H1 (cell line): ENCODE data around the gene GUCA1A. TPM values are rescaled to one million over a fixed set of nuclear protein-coding genes. Genes with fewer than 3 reads are reported as not detected.
A peak's percentile ranks its signal among the peaks of the same experiment; 100 is the strongest.

ENCODE experiments used
- CTCF ChIA-PET: fragments of 300-600 bp; sonication (Branson Sonifier 250); formaldehyde crosslinking; loops from one replicate; lab custom pipeline; 2021; ENCODE audit not compliant: partially characterized antibody; lab: Charles Lee
- POLR2A ChIA-PET: fragments of 300-600 bp; sonication (Branson Sonifier 250); formaldehyde crosslinking; loops from one replicate; lab custom pipeline; 2021; ENCODE audit warnings: inconsistent platforms; ENCODE audit not compliant: partially characterized antibody; lab: Charles Lee
- DNase-seq, 2 experiments: peaks; one replicate each; pipeline versions ENCODE4 v3.0.0 to v3.0.0-alpha.2; 2010 to 2022; ENCODE audit warnings: low spot score in 2 of 2, low read depth in 1 of 2, mixed read lengths in 1 of 2
- FAIRE-seq: peaks from 2 replicates; lab custom pipeline; 2011; peaks lifted over from hg19 to GRCh38; lab: Jason Lieb, UNC
- H2AFZ ChIP-seq: 2 replicates; pipeline ENCODE4 v1.8.1; 2012; ENCODE audit warnings: low read length, inconsistent platforms
- H2AK5ac ChIP-seq: 2 replicates; pipeline ENCODE4 v1.6.1; 2013; ENCODE audit warnings: low read depth, low read length
- H2BK120ac ChIP-seq: replicated peaks from 2 replicates; pipeline ENCODE3; 2013; ENCODE audit warnings: low read depth, low read length, inconsistent platforms
- H2BK12ac ChIP-seq: 2 replicates; pipeline ENCODE4 v1.6.1; 2013; ENCODE audit warnings: low read depth, low read length
- H2BK15ac ChIP-seq: 2 replicates; pipeline ENCODE4 v1.6.1; 2013; ENCODE audit warnings: low read length
- H2BK20ac ChIP-seq: 2 replicates; pipeline ENCODE4 v1.6.1; 2013; ENCODE audit warnings: low read length
- H2BK5ac ChIP-seq: 2 replicates; pipeline ENCODE4 v1.6.1; 2013; ENCODE audit warnings: low read depth, low read length
- H3K14ac ChIP-seq: 2 replicates; pipeline ENCODE4 v1.6.1; 2013; ENCODE audit warnings: inconsistent platforms; ENCODE audit not compliant: insufficient read length
- H3K18ac ChIP-seq: 2 replicates; pipeline ENCODE4 v1.6.1; 2013; ENCODE audit warnings: low read length; ENCODE audit errors: extremely low read depth
- H3K23ac ChIP-seq: 2 replicates; pipeline ENCODE4 v1.6.1; 2013; ENCODE audit warnings: inconsistent platforms; ENCODE audit not compliant: insufficient read length
- H3K23me2 ChIP-seq: 2 replicates; pipeline ENCODE4 v1.6.1; 2013; ENCODE audit warnings: low read depth, low read length
- H3K27ac ChIP-seq: 2 replicates; pipeline ENCODE4 v1.6.1; 2011; ENCODE audit warnings: low read depth, low read length, inconsistent platforms
- H3K27me3 ChIP-seq, 4 experiments: replicated peaks in 1 of 4; 1 replicate in 1 of 4; 2 replicates in 3 of 4; pipeline versions ENCODE4 v1.6.1 to v1.8.1; 2011 to 2013; ENCODE audit warnings: low read length in 3 of 4, mild to moderate bottlenecking in 3 of 4, inconsistent platforms in 2 of 4, mixed read lengths in 2 of 4, moderate library complexity in 1 of 4; ENCODE audit not compliant: control insufficient read depth in 3 of 4, insufficient read depth in 3 of 4; ENCODE audit errors: extremely low read depth in 1 of 4
- H3K36me3 ChIP-seq, 4 experiments: 2 replicates each; pipeline versions ENCODE4 v1.6.1 to v1.8.1; 2011 to 2013; ENCODE audit warnings: mild to moderate bottlenecking in 4 of 4, low read length in 3 of 4, moderate library complexity in 2 of 4, control low read depth in 1 of 4, inconsistent platforms in 1 of 4; ENCODE audit not compliant: insufficient read depth in 4 of 4, control insufficient read depth in 2 of 4
- H3K4ac ChIP-seq: replicated peaks from 2 replicates; pipeline ENCODE3; 2013; ENCODE audit warnings: low read length, low read depth, mixed read lengths, inconsistent platforms; ENCODE audit not compliant: insufficient read length
- H3K4me1 ChIP-seq, 4 experiments: replicated peaks in 1 of 4; 1 replicate in 1 of 4; 2 replicates in 3 of 4; pipeline versions ENCODE4 v1.6.1 to v1.8.1; 2011 to 2013; ENCODE audit warnings: low read length in 3 of 4, inconsistent platforms in 2 of 4, mixed read lengths in 1 of 4; ENCODE audit not compliant: insufficient read depth in 4 of 4, control insufficient read depth in 3 of 4
- H3K4me2 ChIP-seq, 2 experiments: 2 replicates each; pipeline versions ENCODE4 v1.6.1 to v1.8.1; 2011 to 2013; ENCODE audit warnings: low read depth in 2 of 2, low read length in 2 of 2, control low read depth in 1 of 2, inconsistent platforms in 1 of 2, mild to moderate bottlenecking in 1 of 2; ENCODE audit not compliant: insufficient read depth in 1 of 2
- H3K4me3 ChIP-seq, 4 experiments: fragments of 200-600, 300-600 bp in 1 of 4; sonication (generic), shearing (Covaris generic), sonication (Bioruptor Twin) in 1 of 4; 2 replicates each; pipeline versions ENCODE4 v1.5.1 to v1.8.1; 2011 to 2016; ENCODE audit warnings: low read length in 4 of 4, low read depth in 3 of 4, control low read depth in 2 of 4, inconsistent platforms in 2 of 4, mild to moderate bottlenecking in 2 of 4, mixed read lengths in 1 of 4, moderate library complexity in 1 of 4; ENCODE audit not compliant: insufficient read depth in 2 of 4; ENCODE audit errors: extremely low read depth in 1 of 4
- H3K56ac ChIP-seq: replicated peaks from 2 replicates; pipeline ENCODE3; 2013; ENCODE audit warnings: low read depth, mild to moderate bottlenecking, mixed read lengths, low read length, inconsistent platforms; ENCODE audit not compliant: insufficient read length
- H3K79me1 ChIP-seq: 2 replicates; pipeline ENCODE4 v1.6.1; 2013; ENCODE audit warnings: low read depth, low read length, control low read depth
- H3K79me2 ChIP-seq, 2 experiments: 2 replicates each; pipeline versions ENCODE4 v1.6.1 to v1.8.1; 2012 to 2013; ENCODE audit warnings: low read length in 2 of 2, mild to moderate bottlenecking in 2 of 2, inconsistent platforms in 1 of 2; ENCODE audit not compliant: insufficient read depth in 2 of 2, control insufficient read depth in 1 of 2
- H3K9ac ChIP-seq, 4 experiments: replicated peaks in 1 of 4; 1 replicate in 1 of 4; 2 replicates in 3 of 4; pipeline versions ENCODE4 v1.6.1 to v1.8.1; 2011 to 2013; ENCODE audit warnings: low read depth in 3 of 4, low read length in 3 of 4, control low read depth in 2 of 4, mild to moderate bottlenecking in 2 of 4, moderate library complexity in 2 of 4, inconsistent platforms in 1 of 4; ENCODE audit errors: extremely low read depth in 1 of 4
- H3K9me3 ChIP-seq, 2 experiments: 2 replicates each; pipeline versions ENCODE4 v1.6.1 to v1.8.1; 2012 to 2013; ENCODE audit warnings: mild to moderate bottlenecking in 2 of 2, moderate library complexity in 2 of 2, control low read depth in 1 of 2, inconsistent platforms in 1 of 2, low read depth in 1 of 2, low read length in 1 of 2, mixed read lengths in 1 of 2; ENCODE audit not compliant: insufficient read depth in 2 of 2
- H4K20me1 ChIP-seq, 2 experiments: replicated peaks in 1 of 2; 2 replicates each; pipeline versions ENCODE3 to v1.8.1; 2011 to 2013; ENCODE audit warnings: inconsistent platforms in 2 of 2, low read length in 2 of 2, mild to moderate bottlenecking in 1 of 2; ENCODE audit not compliant: insufficient read depth in 2 of 2, control insufficient read depth in 1 of 2
- H4K5ac ChIP-seq: 2 replicates; pipeline ENCODE4 v1.6.1; 2013; ENCODE audit warnings: low read length, low read depth, mixed read lengths, inconsistent platforms; ENCODE audit not compliant: insufficient read length
- H4K8ac ChIP-seq: 2 replicates; pipeline ENCODE4 v1.8.0; 2013; ENCODE audit warnings: mild to moderate bottlenecking, moderate library complexity, low read length, inconsistent platforms; ENCODE audit not compliant: insufficient read depth; ENCODE audit errors: extremely low read depth
- H4K91ac ChIP-seq: replicated peaks from 2 replicates; pipeline ENCODE3; 2013; ENCODE audit warnings: low read length, mixed read lengths, inconsistent platforms; ENCODE audit not compliant: insufficient read length
- ASH2L ChIP-seq: fragments of 200-600, 300-600 bp; sonication (generic); IDR thresholded peaks from one replicate; pipeline ENCODE4 v1.7.1; 2017; ENCODE audit warnings: low read length
- CHD1 ChIP-seq: IDR thresholded peaks from 2 replicates; pipeline ENCODE4 v1.6.1; 2012; ENCODE audit warnings: low read depth, low read length, improper control_type of control experiment
- KDM1A ChIP-seq: fragments of 200-600, 300-600 bp; sonication (generic); IDR thresholded peaks from 2 replicates; pipeline ENCODE4 v1.7.1; 2016; ENCODE audit warnings: mild to moderate bottlenecking, low read length, borderline replicate concordance
- KDM5A ChIP-seq: fragments of 200-600 bp; IDR thresholded peaks from 2 replicates; pipeline ENCODE4 v1.7.1; 2012; ENCODE audit warnings: mild to moderate bottlenecking, low read length, inconsistent platforms, mixed read lengths
- RXRA ChIP-seq: IDR thresholded peaks from 2 replicates; pipeline ENCODE4 v1.6.1; 2011; ENCODE audit warnings: low read depth, mild to moderate bottlenecking, low read length, moderate library complexity; ENCODE audit not compliant: insufficient read depth
- SAP30 ChIP-seq: fragments of 300-600 bp; sonication (generic); IDR thresholded peaks from 2 replicates; pipeline ENCODE4 v1.7.1; 2012; ENCODE audit warnings: low read length, moderate library complexity, mild to moderate bottlenecking, inconsistent platforms; ENCODE audit not compliant: insufficient read depth, insufficient replicate concordance
- SIN3A ChIP-seq, 2 experiments: IDR thresholded peaks in 1 of 2; conservative IDR thresholded peaks in 1 of 2; 2 replicates each; pipeline ENCODE4 v1.6.1; 2011 to 2012; ENCODE audit warnings: low read length in 2 of 2, improper control_type of control experiment in 1 of 2, low read depth in 1 of 2, mild to moderate bottlenecking in 1 of 2
- SP1 ChIP-seq: IDR thresholded peaks from 2 replicates; pipeline ENCODE4 v1.6.1; 2011; ENCODE audit warnings: low read depth, low read length
- WGBS, 2 experiments: shearing (Covaris generic) in 1 of 2; methylation state at CpG; one replicate each; pipeline versions ENCODE4 v1.1.6 to v1.1.7; 2013 to 2015; ENCODE audit warnings: low lambda C conversion rate in 2 of 2, mixed read lengths in 2 of 2, inconsistent platforms in 1 of 2, low coverage in 1 of 2, missing lambda C conversion rate in 1 of 2; ENCODE audit not compliant: insufficient replicate concordance in 2 of 2, insufficient coverage in 1 of 2, insufficient read length in 1 of 2; ENCODE audit errors: extremely low coverage in 1 of 2, missing lambda C conversion rate in 1 of 2; 5-methylcytosine and 5-hydroxymethylcytosine counted together
- polyA plus RNA-seq, 7 experiments: library from polyadenylated mRNA; depleted of rRNA in 3 of 7; stranded (reverse) in 5 of 7; unstranded in 2 of 7; fragments of >200 nt in 5 of 7; fragments of 200-250 nt in 2 of 7; gene quantifications; 1 replicate in 5 of 7; 2 replicates in 1 of 7; 4 replicates in 1 of 7; pipeline versions ENCODE4 v1.2.1 to v1.2.3, GENCODE V29; 2011 to 2013; ENCODE audit warnings: missing spikeins in 2 of 7, mixed read lengths in 2 of 7
- total RNA-seq: library from RNA; stranded (reverse); fragmentation: NEBNext Ultra II Directional; extraction: Animal tissue kit (Norgen Biotek cat#: 25700); gene quantifications from 2 replicates; pipeline ENCODE4 v1.2.1, GENCODE V29; 2021

Gene GUCA1A
- total and polyA plus RNA-seq, 2 of the 8 experiments (the other 6 are each of a cell fraction or from before 2014, with no cell fraction given) = 4.6 to 24.6 TPM

DNA sequence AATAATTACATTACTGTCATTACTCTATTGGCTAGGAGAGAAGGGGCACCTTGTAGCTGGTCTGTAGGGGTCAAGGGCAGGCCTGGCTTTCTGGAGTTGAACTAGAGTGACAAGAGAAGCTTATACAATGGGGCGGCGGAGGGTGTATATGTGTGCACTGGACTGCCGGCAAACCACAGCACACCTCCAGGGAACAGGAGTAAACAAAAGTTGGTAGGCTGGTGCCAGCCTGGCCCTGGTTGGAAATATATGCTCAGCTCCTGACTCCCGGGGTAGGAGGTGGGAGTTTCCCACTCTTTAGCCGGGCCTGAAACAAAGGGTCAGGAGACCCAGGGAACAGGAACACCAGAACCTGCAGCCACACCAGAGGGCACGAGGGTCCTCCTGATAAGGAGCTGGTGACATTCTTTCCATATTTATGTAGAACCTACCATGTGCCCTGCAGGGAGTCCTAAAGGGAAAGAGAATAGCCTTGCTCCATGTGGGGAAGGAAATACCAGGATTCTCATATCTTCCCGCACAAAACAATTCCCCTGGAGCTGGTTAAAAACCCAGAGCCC is 35.9 kb upstream of the GUCA1A start:
- 37% methylated on average over 7 of the region's 7 CpGs; no CpG with 5 or more reads in 1 of the 2 experiments for whole genome bisulfite sequencing, 2 experiments
- Histone ChIP-seq H3K9me3 (no peaks in the 10 kb centered on the region), H2BK15ac (0 out of 2 replicates have a peak overlapping the region, but pooled peaks have one; percentile 19), H2BK20ac (peak overlapping the region; percentile 40; the same call in 1 of the 2 replicates), H3K4me2 (peak overlapping the region; percentile 57 to 84), H2AFZ (no peak overlapping the region), H4K20me1 (peaks cover 15 to 26% of the 10 kb centered on the region in 2 experiments), H4K5ac (peak overlapping the region; percentile 42), H2BK120ac (peak overlapping the region; percentile 39), H2BK12ac (peak overlapping the region; percentile 71; the same call in 1 of the 2 replicates), H2AK5ac (0 out of 2 replicates have a peak overlapping the region, but pooled peaks have one; percentile 8), H3K79me1 (peaks cover 12% of the 10 kb centered on the region), H3K79me2 (peaks cover 12 to 68% of the 10 kb centered on the region in 2 experiments), H3K4me3 (peak overlapping the region in 3 of 4 experiments; percentile 6 to 44 (median 8); a peak in 4 of 8 replicates), H3K36me3 (peaks cover 0 to 7% (median 4%) of the 10 kb centered on the region in 4 experiments; a peak in 4 of 8 replicates), H4K8ac (no peak overlapping the region; the same call in 1 of the 2 replicates), H3K4me1 (peaks cover 28 to 65% (median 47%) of the 10 kb centered on the region in 4 experiments), H3K18ac (peak overlapping the region; percentile 89), H3K27ac (peak overlapping the region; percentile 88; the same call in 1 of the 2 replicates), H2BK5ac (peak overlapping the region; percentile 76), H3K23ac (no peak overlapping the region), H3K23me2 (peaks cover 8% of the 10 kb centered on the region), H3K4ac (peak overlapping the region; percentile 20), H3K27me3 (no peaks in the 10 kb centered on the region), H4K91ac (peak overlapping the region; percentile 45), H3K14ac (no peak overlapping the region), H3K56ac (peak overlapping the region; percentile 5), H3K9ac (peak overlapping the region in 1 of 4 experiments; percentile 38; a peak in 3 of 7 replicates)
- FAIRE-seq (no peak), DNase-seq (peak in 1 of 2 experiments; percentile 65)
- POLR2A ChIA-PET = interaction anchor here (0.5 to 9.7 kb wide), 27 partner anchors 9 to 777 kb away, joined by 3 to 109 read pairs (median 3); partner anchors contain the start of gene BICRAL
- CTCF ChIA-PET = interaction anchor here (0.7 to 12.4 kb wide), 24 partner anchors 9 to 84 kb away, joined by 3 to 123 read pairs (median 6); no protein-coding TSS in a partner anchor
- TF ChIP-seq KDM5A = no peak
- no peak for TF ChIP-seq SAP30
- TF ChIP-seq KDM1A = no peak
- TF ChIP-seq SP1 = no peak
- no peak for TF ChIP-seq RXRA
- TF ChIP-seq ASH2L = peak; percentile 14
- no peak for TF ChIP-seq CHD1
- 0 out of 4 replicates have a peak, but pooled peaks of 1 of the 2 experiments have one; percentile 11 for TF ChIP-seq SIN3A (conservative IDR thresholded peaks at IDR 0.05 in 1 of 2, IDR thresholded peaks at IDR 0.05 in 1 of 2; ENCODE audit: low read depth in 1 of 2, low read length in 2 of 2)
